ENCODE results near the gene PSD2.

DNA sequence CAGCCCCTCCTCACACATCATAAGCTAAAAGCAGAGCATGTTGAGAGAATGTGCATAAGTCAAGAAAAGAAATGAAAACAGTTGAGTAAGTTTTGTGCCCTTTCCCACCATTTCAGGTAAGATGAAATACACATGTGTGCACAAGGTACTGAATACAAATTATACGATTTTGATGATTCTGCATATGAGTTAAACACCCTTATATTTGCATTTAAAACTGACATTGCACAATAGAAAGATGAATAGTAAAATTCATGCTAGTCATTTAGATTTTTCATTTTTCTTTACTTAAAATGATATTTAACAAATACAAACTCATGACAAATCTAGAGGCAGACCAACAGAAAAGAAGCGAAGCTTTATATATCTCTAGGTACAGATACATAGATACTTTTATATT, 24.9 kb upstream of the PSD2 start:
- no peak for TF ChIP-seq BHLHE40 (IDR thresholded peaks at IDR 0.05; ENCODE audit: borderline replicate concordance in 1 of 2, low read depth in 2 of 2, low read length in 1 of 2)
- no peak for TF ChIP-seq RAD51 (IDR thresholded peaks at IDR 0.05)
- no peak for TF ChIP-seq CREB1 (IDR thresholded peaks at IDR 0.05; ENCODE audit: low read depth)
- TF ChIP-seq SREBF1 (IDR thresholded peaks at IDR 0.05; ENCODE audit: low read length) = no peak
- TF ChIP-seq NFIC (IDR thresholded peaks at IDR 0.05; ENCODE audit: low read depth, low read length) = no peak

Data from GM12878 (cell line).